IMR-90 (cell line): ENCODE measurements around the gene SFXN2. TPM values are rescaled to one million over a fixed set of nuclear protein-coding genes. Genes with fewer than 3 reads are reported as not detected.
A peak's percentile ranks its signal among the peaks of the same experiment; 100 is the strongest.

Experiments
- ATAC-seq: fragments of 200-7000 bp; cut with Tn5 transposase; 2 replicates; pipeline ENCODE4 v1.9.1; 2020; ENCODE audit warnings: low read depth, mild to moderate bottlenecking, moderate library complexity
- BruUV-seq: library from RNA; stranded (reverse); fragments of 400-500 nt; replicated peaks from 2 replicates; lab custom pipeline; 2021; lab: Mats Ljungman, UMichigan
- CTCF ChIA-PET: fragments of 300-600 bp; formaldehyde crosslinking; extraction: SDS; loops from one replicate; lab custom pipeline; 2021; ENCODE audit warnings: antibody characterized with exemption; lab: Yijun Ruan, JAX
- POLR2A ChIA-PET: fragments of 300-600 bp; sonication (Branson Sonifier 250); formaldehyde crosslinking; loops from one replicate; lab custom pipeline; 2022; ENCODE audit warnings: antibody characterized with exemption; ENCODE audit not compliant: unreplicated experiment; lab: Charles Lee
- DNase-seq: peaks from one replicate; pipeline ENCODE4 v3.0.0; 2013
- H2AFZ ChIP-seq: replicated peaks from 2 replicates; pipeline ENCODE3; 2013; ENCODE audit warnings: low read length, mild to moderate bottlenecking; ENCODE audit not compliant: poor library complexity
- H2AK5ac ChIP-seq: 2 replicates; pipeline ENCODE4 v1.6.1; 2013; ENCODE audit warnings: low read depth, low read length, inconsistent platforms
- H2AK9ac ChIP-seq: replicated peaks from 2 replicates; pipeline ENCODE3; 2013; ENCODE audit warnings: mild to moderate bottlenecking, low read depth, low read length, moderate library complexity; ENCODE audit not compliant: poor library complexity
- H2BK120ac ChIP-seq: 2 replicates; pipeline ENCODE4 v1.6.1; 2013; ENCODE audit warnings: low read depth, low read length, inconsistent platforms
- H2BK15ac ChIP-seq: 3 replicates; pipeline ENCODE4 v1.6.1; 2013; ENCODE audit warnings: low read depth, low read length, inconsistent platforms
- H2BK20ac ChIP-seq: 2 replicates; pipeline ENCODE4 v1.6.1; 2013; ENCODE audit warnings: low read depth, mild to moderate bottlenecking, inconsistent platforms, low read length, moderate library complexity
- H2BK5ac ChIP-seq: 2 replicates; pipeline ENCODE4 v1.6.1; 2013; ENCODE audit warnings: mild to moderate bottlenecking, low read depth, low read length, inconsistent platforms; ENCODE audit not compliant: poor library complexity, severe bottlenecking
- H3K14ac ChIP-seq: replicated peaks from 2 replicates; pipeline ENCODE4 v1.6.1; 2013; ENCODE audit warnings: low read depth, low read length, inconsistent platforms
- H3K18ac ChIP-seq: 2 replicates; pipeline ENCODE4 v1.6.1; 2013; ENCODE audit warnings: low read depth, low read length, control low read depth
- H3K23ac ChIP-seq: 2 replicates; pipeline ENCODE4 v1.6.1; 2013; ENCODE audit warnings: low read depth, low read length, inconsistent platforms
- H3K27ac ChIP-seq: 2 replicates; pipeline ENCODE4 v1.5.1; 2013; ENCODE audit warnings: mild to moderate bottlenecking, control low read depth, low read length; ENCODE audit not compliant: insufficient read depth
- H3K27me3 ChIP-seq: 2 replicates; pipeline ENCODE4 v1.6.1; 2013; ENCODE audit warnings: low read length; ENCODE audit not compliant: control insufficient read depth, insufficient read depth
- H3K36me3 ChIP-seq: 2 replicates; pipeline ENCODE4 v1.6.1; 2013; ENCODE audit warnings: low read length, mixed read lengths; ENCODE audit not compliant: control insufficient read depth, insufficient read depth
- H3K4ac ChIP-seq: 2 replicates; pipeline ENCODE4 v1.6.1; 2013; ENCODE audit warnings: low read depth, low read length, inconsistent platforms
- H3K4me1 ChIP-seq: 2 replicates; pipeline ENCODE4 v1.6.1; 2013; ENCODE audit warnings: low read length, mixed read lengths; ENCODE audit not compliant: control insufficient read depth, insufficient read depth
- H3K4me2 ChIP-seq: 2 replicates; pipeline ENCODE4 v1.6.1; 2013; ENCODE audit warnings: low read depth, mild to moderate bottlenecking, control low read depth, low read length, moderate library complexity
- H3K4me3 ChIP-seq: 2 replicates; pipeline ENCODE4 v1.5.1; 2013; ENCODE audit warnings: low read depth, mild to moderate bottlenecking, control low read depth, low read length, moderate library complexity; ENCODE audit not compliant: insufficient read depth
- H3K56ac ChIP-seq: 2 replicates; pipeline ENCODE4 v1.6.1; 2013; ENCODE audit warnings: low read length, inconsistent platforms; ENCODE audit not compliant: insufficient read depth; ENCODE audit errors: extremely low read depth
- H3K79me1 ChIP-seq, 2 experiments: 2 replicates each; pipeline ENCODE4 v1.6.1; 2013; ENCODE audit warnings: low read length in 2 of 2, inconsistent platforms in 1 of 2, low read depth in 1 of 2
- H3K9ac ChIP-seq: 2 replicates; pipeline ENCODE4 v1.6.1; 2013; ENCODE audit warnings: low read depth, low read length, control low read depth
- H3K9me1 ChIP-seq: 2 replicates; pipeline ENCODE4 v1.6.1; 2013; ENCODE audit warnings: low read length, inconsistent platforms; ENCODE audit not compliant: insufficient read depth
- H3K9me3 ChIP-seq: 2 replicates; pipeline ENCODE4 v1.6.1; 2013; ENCODE audit warnings: low read length; ENCODE audit not compliant: control insufficient read depth, insufficient read depth
- H4K20me1 ChIP-seq: 2 replicates; pipeline ENCODE4 v1.6.1; 2013; ENCODE audit warnings: low read length, inconsistent platforms; ENCODE audit not compliant: insufficient read depth
- H4K5ac ChIP-seq: 2 replicates; pipeline ENCODE4 v1.6.1; 2013; ENCODE audit warnings: mild to moderate bottlenecking, low read depth, low read length, control low read depth
- H4K8ac ChIP-seq, 2 experiments: 2 replicates each; pipeline ENCODE4 v1.6.1; 2013; ENCODE audit warnings: low read depth in 2 of 2, low read length in 2 of 2, control low read depth in 1 of 2, inconsistent platforms in 1 of 2
- H4K91ac ChIP-seq: 2 replicates; pipeline ENCODE4 v1.6.1; 2013; ENCODE audit warnings: low read depth, low read length, inconsistent platforms; ENCODE audit not compliant: insufficient read depth
- BHLHE40 ChIP-seq: fragments of 150-350 bp; IDR thresholded peaks from 2 replicates; pipeline ENCODE4 v1.6.1; 2016; ENCODE audit warnings: mild to moderate bottlenecking, low read depth, low read length
- CHD1 ChIP-seq: IDR thresholded peaks from 2 replicates; pipeline ENCODE4 v1.6.1; 2012; ENCODE audit warnings: low read depth, low read length, improper control_type of control experiment
- MAFK ChIP-seq: IDR thresholded peaks from 2 replicates; pipeline ENCODE4 v1.6.1; 2012; ENCODE audit warnings: low read depth, low read length, improper control_type of control experiment
- NFE2L2 ChIP-seq: fragments of 150-350 bp; IDR thresholded peaks from 2 replicates; pipeline ENCODE4 v1.6.1; 2016; ENCODE audit warnings: low read depth, mild to moderate bottlenecking, low read length
- POLR2A ChIP-seq: IDR thresholded peaks from 2 replicates; pipeline ENCODE4 v1.6.1; 2012; ENCODE audit warnings: mild to moderate bottlenecking, low read depth, low read length
- RAD21 ChIP-seq: IDR thresholded peaks from 2 replicates; pipeline ENCODE4 v1.6.1; 2012; ENCODE audit warnings: low read length, improper control_type of control experiment
- RFX5 ChIP-seq: IDR thresholded peaks from 2 replicates; pipeline ENCODE4 v1.8.0; 2012; ENCODE audit warnings: low read depth, mild to moderate bottlenecking, low read length, moderate library complexity
- SMC3 ChIP-seq: fragments of 150-350 bp; IDR thresholded peaks from 2 replicates; pipeline ENCODE4 v1.6.1; 2016; ENCODE audit warnings: low read depth, mild to moderate bottlenecking, antibody characterized with exemption, low read length, moderate library complexity
- WGBS, 2 experiments: methylation state at CpG; one replicate each; pipeline versions ENCODE4 v1.1.5 to v1.1.7; 2013; ENCODE audit warnings: missing lambda C conversion rate in 2 of 2; ENCODE audit not compliant: insufficient read length in 1 of 2; ENCODE audit errors: extremely low coverage in 2 of 2; 5-methylcytosine and 5-hydroxymethylcytosine counted together
- dilution Hi-C: fragments of 300-500 bp; cut with HindIII; formaldehyde crosslinking; loops from one replicate; pipeline ENCODE4 v1.14.3; 2018; ENCODE audit warnings: low sequenced_read_pairs; ENCODE audit not compliant: unreplicated experiment
- in situ Hi-C: fragments of 300-500 bp; cut with MboI; formaldehyde crosslinking; loops from 3 replicates; pipeline ENCODE4 v1.14.3; 2019; ENCODE audit warnings: low sequenced_read_pairs, inconsistent platforms, mixed read lengths
- intact Hi-C: fragments of 100-400 bp; cut with micrococcal nuclease; formaldehyde crosslinking; loops from 2 replicates; pipeline ENCODE4 v1.10.0; 2022
- polyA plus RNA-seq, 3 experiments: library from polyadenylated mRNA; depleted of rRNA; stranded (reverse); fragments of >200 nt; gene quantifications; 2 replicates each; pipeline ENCODE4 v1.2.3, GENCODE V29; 2012; ENCODE audit warnings: low replicate concordance in 1 of 3
- total RNA-seq: library from RNA; depleted of rRNA; stranded (reverse); fragments of >200 nt; gene quantifications from 2 replicates; pipeline ENCODE4 v1.2.3, GENCODE V29; 2012
- TF ChIP-seq, protein P1 (sequence below): fragments of 150-350 bp; IDR thresholded peaks from 2 replicates; pipeline ENCODE4 v1.6.1; 2017; ENCODE audit warnings: mild to moderate bottlenecking, antibody characterized with exemption, low read length, low read depth
- TF ChIP-seq, protein P2 (sequence below): fragments of 150-350 bp; IDR thresholded peaks from 2 replicates; pipeline ENCODE4 v1.6.1; 2016; ENCODE audit warnings: low read depth, mild to moderate bottlenecking, low read length, moderate library complexity, borderline replicate concordance
- TF ChIP-seq, protein P3 (sequence below): conservative IDR thresholded peaks from 2 replicates; pipeline ENCODE4 v1.5.1; 2012; ENCODE audit warnings: mild to moderate bottlenecking, low read depth, low read length, improper control_type of control experiment

Gene SFXN2
- total and polyA plus RNA-seq, 2 of the 4 experiments (the other 2 are of a cell fraction) = 6.9 to 11.7 TPM

DNA sequence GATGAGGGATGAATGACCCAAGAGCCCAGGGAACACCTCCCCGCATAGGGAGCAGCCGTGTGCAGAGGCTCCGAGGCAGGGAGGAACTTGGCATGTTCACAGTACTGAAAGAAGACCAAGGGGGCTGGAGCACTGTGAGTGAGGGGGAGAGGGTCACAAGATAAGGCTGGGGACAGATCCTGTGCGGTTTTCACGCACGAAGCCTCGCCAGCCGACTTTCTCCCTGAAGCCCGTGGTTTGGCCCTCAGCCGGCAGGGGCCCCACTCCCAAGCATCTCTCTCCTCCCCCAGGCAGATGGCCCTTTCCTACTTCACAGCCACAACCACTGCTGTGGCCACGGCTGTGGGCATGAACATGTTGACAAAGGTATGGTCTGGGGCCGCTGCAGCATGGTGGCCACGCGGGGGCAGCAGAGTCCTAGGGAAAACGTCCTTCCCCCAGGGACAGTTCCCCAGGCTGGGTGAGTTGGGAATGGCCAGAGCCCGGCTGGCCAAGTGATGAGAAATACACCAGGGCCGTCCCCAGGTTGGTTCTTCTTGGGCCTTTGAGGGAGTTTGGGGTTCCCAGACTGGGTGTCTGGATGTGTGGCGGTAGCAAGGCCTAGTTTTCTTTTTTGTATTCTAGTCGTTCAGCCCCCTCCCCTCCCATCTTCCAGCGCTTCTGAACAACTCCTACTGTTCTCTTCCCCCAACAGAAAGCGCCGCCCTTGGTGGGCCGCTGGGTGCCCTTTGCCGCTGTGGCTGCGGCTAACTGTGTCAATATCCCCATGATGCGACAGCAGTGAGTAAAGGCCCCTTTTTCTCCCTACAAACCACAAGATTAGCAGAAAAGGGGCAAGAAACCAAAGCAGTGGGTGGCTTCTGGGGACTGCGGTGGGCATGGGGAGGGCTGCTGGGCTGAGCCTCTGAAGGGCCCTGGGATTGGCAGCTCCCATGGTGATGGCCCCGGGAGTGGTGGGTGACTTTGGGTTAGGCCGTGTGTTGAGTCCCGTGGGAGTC, 14.9 kb downstream of the SFXN2 start (continued):
- no peak for TF ChIP-seq POLR2A
- TF ChIP-seq BHLHE40 = no peak
- peak; percentile 98 for TF ChIP-seq SMC3

DNA sequence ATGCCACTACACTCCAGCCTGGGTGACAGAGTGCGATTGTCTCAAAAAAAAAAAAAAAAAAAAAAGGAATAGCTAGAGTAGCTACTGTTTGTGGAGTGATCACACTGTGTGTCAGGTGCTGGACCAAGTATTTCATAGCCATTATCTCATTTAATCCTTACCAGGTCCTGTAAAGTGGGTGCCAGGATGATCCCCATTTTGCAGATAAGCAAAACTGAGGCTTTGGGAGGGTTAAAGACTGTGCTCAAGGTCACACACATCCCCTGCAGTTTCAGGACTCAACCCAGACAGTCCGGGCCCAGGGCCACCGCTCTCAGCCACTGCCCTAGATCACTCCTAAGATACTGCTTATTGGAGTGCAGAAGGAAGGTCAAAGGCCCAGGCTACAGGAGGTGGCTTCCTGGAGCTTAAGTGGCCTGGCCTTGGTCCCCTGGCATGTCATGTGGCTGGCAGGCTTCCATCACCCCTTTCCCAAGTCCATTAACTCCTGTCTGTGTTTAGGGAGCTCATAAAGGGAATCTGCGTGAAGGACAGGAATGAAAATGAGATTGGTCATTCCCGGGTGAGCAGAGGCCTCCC, 16.9 kb downstream of the SFXN2 start:
- no TSS peak for BruUV-seq
- H2BK5ac ChIP-seq = no peak overlapping the region
- DNase-seq = no peak
- no peak overlapping the region for H2AK9ac ChIP-seq
- ChIA-PET CTCF (interaction anchor here (0.6 to 0.7 kb wide), 2 partner anchors 18 to 52 kb away, joined by 3 to 4 read pairs; no protein-coding TSS in a partner anchor), POLR2A (no interaction called here)
- H3K36me3 ChIP-seq = peaks cover 9% of the 10 kb centered on the region
- peaks cover 12% of the 10 kb centered on the region; the same call in 1 of the 2 replicates for H3K9me1 ChIP-seq
- H4K5ac ChIP-seq = no peak overlapping the region
- H2AK5ac ChIP-seq = no peak overlapping the region
- in situ Hi-C loops = loop anchor here (5.0 to 10.0 kb wide), 2 partner anchors 101 to 333 kb away; no protein-coding TSS in a partner anchor
- H3K27ac ChIP-seq = no peak overlapping the region
- no peaks in the 10 kb centered on the region for H3K9me3 ChIP-seq
- no peak for ATAC-seq
- no peak overlapping the region for H3K23ac ChIP-seq
- H4K20me1 ChIP-seq = no peaks in the 10 kb centered on the region; the same call in 1 of the 2 replicates
- no peak overlapping the region for H3K14ac ChIP-seq
- peaks cover 1% of the 10 kb centered on the region; the same call in 1 of the 2 replicates for H3K4me1 ChIP-seq
- no peak overlapping the region for H2AFZ ChIP-seq
- no peak overlapping the region for H3K4me3 ChIP-seq
- H3K4me2 ChIP-seq = no peak overlapping the region
- no peak overlapping the region for H4K91ac ChIP-seq
- H3K79me1 ChIP-seq = no peaks in the 10 kb centered on the region; a peak in 1 of 4 replicates
- intact Hi-C loops = no loop called here
- H2BK120ac ChIP-seq = no peak overlapping the region
- dilution Hi-C loops = no loop called here
- H4K8ac ChIP-seq = no peak overlapping the region
- no peak overlapping the region for H3K4ac ChIP-seq
- no peak overlapping the region for H2BK20ac ChIP-seq
- no peaks in the 10 kb centered on the region for H3K27me3 ChIP-seq
- no peak overlapping the region for H3K18ac ChIP-seq
- H2BK15ac ChIP-seq = no peak overlapping the region
- no CpG with 5 or more reads among the region's 5 CpGs for WGBS, 2 experiments
- no peak overlapping the region for H3K56ac ChIP-seq
- no peak overlapping the region for H3K9ac ChIP-seq
- TF ChIP-seq NFE2L2 (no peak), RFX5 (no peak), RAD21 (no peak), BHLHE40 (no peak), CHD1 (no peak), MAFK (no peak)
- TF ChIP-seq, protein P1, sequence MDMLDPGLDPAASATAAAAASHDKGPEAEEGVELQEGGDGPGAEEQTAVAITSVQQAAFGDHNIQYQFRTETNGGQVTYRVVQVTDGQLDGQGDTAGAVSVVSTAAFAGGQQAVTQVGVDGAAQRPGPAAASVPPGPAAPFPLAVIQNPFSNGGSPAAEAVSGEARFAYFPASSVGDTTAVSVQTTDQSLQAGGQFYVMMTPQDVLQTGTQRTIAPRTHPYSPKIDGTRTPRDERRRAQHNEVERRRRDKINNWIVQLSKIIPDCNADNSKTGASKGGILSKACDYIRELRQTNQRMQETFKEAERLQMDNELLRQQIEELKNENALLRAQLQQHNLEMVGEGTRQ = no peak
- TF ChIP-seq, protein P2, sequence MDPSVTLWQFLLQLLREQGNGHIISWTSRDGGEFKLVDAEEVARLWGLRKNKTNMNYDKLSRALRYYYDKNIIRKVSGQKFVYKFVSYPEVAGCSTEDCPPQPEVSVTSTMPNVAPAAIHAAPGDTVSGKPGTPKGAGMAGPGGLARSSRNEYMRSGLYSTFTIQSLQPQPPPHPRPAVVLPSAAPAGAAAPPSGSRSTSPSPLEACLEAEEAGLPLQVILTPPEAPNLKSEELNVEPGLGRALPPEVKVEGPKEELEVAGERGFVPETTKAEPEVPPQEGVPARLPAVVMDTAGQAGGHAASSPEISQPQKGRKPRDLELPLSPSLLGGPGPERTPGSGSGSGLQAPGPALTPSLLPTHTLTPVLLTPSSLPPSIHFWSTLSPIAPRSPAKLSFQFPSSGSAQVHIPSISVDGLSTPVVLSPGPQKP = no peak
- TF ChIP-seq, protein P3, sequence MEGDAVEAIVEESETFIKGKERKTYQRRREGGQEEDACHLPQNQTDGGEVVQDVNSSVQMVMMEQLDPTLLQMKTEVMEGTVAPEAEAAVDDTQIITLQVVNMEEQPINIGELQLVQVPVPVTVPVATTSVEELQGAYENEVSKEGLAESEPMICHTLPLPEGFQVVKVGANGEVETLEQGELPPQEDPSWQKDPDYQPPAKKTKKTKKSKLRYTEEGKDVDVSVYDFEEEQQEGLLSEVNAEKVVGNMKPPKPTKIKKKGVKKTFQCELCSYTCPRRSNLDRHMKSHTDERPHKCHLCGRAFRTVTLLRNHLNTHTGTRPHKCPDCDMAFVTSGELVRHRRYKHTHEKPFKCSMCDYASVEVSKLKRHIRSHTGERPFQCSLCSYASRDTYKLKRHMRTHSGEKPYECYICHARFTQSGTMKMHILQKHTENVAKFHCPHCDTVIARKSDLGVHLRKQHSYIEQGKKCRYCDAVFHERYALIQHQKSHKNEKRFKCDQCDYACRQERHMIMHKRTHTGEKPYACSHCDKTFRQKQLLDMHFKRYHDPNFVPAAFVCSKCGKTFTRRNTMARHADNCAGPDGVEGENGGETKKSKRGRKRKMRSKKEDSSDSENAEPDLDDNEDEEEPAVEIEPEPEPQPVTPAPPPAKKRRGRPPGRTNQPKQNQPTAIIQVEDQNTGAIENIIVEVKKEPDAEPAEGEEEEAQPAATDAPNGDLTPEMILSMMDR = no peak
